GM18861 (cell line): ENCODE results near the gene OR8G5.
"Not testable (repeated sequence)": the region's sequence is repeated elsewhere in the genome, so short reads cannot be mapped to it uniquely, and the experiment has no call there.

Experiments used
- ATAC-seq: cut with Tn5 transposase; IDR thresholded peaks from one replicate; pipeline ENCODE4 v1.9.1; 2021; ENCODE audit not compliant: unreplicated experiment

Gene OR8G5, protein sequence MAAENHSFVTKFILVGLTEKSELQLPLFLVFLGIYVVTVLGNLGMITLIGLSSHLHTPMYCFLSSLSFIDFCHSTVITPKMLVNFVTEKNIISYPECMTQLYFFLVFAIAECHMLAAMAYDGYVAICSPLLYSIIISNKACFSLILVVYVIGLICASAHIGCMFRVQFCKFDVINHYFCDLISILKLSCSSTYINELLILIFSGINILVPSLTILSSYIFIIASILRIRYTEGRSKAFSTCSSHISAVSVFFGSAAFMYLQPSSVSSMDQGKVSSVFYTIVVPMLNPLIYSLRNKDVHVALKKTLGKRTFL

GRCh38 chr11:124256076-124256475, at the start of gene OR8G5:
OR8G5 (plus strand) TSS chr11:124256376; CDS start chr11:124264932, 8,556 bp downstream.
- no peak for ATAC-seq

GRCh38 chr11:124207102-124207792, 48.9 kb upstream of the OR8G5 start:
- ATAC-seq = no peak

DNA sequence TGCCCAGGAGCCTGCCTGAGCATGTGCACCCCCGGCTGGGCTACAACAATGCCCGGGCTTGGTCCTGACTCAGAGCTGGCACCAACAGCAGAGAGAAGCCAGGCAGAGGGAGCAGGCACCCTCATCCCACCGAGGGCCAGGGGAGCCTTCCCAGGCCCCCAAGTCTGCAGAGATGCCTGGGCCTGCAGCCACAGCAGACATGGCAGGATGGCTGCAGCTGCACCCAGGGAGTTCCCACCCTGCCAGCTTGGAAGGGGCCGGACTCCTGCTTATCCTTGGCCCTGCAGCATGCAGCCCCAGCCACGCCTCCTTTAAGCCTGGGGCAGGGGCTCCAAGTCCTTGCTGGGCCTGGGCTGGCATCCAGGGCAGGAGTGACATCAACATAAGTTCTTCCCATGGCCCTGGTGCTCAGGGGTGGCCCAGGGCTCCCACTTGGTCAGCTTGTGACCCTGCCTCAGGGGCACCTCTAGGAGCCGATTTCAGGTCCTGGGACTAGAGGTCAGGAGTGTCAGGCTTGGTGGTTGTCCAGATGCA, 46.3 kb upstream of the OR8G5 start:
- ATAC-seq = no peak

DNA sequence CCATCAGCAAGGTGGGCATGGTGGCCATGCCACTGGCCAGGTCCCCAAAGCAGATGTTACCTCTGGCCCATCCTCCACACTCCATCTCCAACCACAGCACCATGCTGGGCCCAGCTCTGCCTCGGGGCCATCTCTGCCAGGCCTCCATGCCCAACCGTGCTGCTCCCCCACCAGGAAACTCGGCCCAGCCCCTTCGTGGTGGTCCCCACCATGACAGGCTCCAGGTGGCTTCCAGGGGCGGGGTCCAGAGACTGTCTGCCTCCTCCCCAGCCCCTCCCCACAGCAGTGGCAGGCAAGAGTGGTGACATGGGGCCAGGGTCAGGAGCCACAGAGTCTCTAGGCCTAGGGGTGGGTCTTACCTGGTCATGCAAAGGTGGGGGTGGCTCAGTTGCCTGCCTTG, 45.8 kb upstream of the OR8G5 start:
- ATAC-seq = no peak

DNA sequence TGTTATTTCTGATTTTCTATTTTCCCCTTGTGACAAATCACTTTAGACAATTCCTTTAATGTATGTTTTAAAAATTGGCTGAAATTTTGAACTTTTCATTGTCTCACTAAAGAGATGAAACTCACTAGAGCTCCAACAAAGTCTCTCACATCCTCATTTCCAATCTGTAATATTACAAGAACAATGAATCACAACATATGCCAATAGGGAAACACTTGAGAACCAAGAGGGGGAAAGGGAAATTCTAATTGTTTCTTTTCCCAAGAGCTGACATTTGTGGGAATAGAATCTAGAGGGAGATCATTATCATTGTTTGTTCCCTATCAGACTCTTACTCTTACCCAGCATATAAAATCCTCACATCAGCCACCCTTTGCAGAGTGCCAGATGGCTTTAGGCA, 44.9 kb upstream of the OR8G5 start:
- ATAC-seq = no peak

DNA sequence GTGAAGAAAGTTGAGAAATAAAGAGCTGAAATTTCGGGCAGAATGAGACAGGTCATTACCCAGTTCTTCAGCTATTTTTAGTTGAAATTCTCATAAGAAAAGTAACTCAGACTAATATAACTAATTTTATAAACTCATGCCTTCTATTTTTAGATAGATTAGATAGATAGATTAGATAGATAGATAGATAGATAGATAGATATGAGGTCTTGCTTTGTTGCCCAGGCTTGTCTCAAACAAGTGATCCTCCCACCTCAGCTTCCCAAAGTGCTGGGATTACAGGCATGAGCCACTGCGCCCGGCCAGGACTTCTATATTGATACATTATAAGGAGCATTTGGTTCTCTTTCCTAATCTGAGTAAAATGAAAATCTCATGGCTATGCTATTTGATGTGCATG, 42.1 kb upstream of the OR8G5 start:
- ATAC-seq = no peak

DNA sequence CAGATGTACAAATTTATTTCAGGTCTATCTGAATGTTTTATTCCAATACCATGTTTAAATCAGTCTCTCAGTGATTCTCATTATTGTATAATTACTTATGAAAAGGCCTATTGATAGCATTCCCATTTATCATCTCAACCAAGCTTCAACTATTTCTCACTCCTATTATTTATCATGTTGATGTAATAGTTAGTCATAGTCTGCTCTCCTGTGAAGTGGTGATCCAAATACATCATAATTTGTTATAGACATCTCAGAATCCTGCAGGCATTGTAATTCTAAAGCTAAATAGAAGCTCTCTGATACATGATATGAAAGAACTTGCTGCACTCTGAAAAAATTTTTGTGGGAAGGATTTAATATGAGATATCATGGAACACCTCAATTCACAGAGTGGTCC, 37.0 kb upstream of the OR8G5 start:
- no peak for ATAC-seq

DNA sequence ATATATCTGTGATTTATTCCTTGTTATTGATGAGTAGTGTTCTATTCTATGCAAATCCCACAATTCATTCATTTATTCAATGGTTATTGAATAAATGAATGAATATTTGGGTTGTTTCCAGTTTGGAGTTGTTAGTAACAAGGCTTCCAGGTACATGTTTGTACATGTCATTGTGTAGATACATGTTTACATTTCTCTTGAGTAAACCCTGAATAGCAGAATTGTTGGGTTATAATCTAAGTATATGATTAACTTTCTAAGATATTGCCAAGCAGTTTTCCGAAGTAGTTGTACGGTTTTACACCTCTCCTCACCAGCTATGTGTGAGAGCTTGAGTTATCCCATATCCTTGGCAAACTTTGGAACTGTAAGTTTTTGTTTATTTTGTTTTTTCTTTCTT, 33.8 kb upstream of the OR8G5 start:
- ATAC-seq = no peak

DNA sequence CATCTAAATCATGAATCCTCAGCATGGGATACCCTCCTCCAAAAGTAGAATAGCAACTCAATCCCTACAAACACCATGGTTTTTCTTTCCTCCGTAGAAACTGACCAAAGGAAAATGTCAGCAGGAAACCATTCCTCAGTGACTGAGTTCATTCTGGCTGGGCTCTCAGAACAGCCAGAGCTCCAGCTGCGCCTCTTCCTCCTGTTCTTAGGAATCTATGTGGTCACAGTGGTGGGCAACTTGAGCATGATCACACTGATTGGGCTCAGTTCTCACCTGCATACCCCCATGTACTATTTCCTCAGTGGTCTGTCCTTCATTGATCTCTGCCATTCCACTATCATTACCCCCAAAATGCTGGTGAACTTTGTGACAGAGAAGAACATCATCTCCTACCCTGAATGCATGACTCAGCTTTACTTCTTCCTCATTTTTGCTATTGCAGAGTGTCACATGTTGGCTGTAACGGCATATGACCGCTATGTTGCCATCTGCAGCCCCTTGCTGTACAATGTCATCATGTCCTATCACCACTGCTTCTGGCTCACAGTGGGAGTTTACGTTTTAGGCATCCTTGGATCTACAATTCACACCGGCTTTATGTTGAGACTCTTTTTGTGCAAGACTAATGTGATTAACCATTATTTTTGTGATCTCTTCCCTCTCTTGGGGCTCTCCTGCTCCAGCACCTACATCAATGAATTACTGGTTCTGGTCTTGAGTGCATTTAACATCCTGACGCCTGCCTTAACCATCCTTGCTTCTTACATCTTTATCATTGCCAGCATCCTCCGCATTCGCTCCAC, 31.4 kb upstream of the OR8G5 start:
- not testable (repeated sequence) for ATAC-seq

DNA sequence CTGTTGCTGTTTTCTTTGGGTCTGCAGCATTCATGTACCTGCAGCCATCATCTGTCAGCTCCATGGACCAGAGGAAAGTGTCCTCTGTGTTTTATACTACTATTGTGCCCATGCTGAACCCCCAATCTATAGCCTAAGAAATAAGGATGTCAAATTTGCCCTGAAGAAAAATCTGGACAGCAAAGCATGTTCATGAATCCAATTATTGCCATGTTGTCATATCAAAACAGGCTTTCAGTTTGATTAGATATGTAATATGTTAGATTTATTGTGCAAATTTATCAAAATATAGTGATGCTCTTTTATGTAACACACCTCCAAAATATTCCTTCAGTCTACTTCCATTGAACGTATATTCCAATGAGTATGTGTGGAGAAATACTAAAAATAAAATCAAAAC, 30.7 kb upstream of the OR8G5 start:
- ATAC-seq = no peak

GRCh38 chr11:124233376-124233775, 22.8 kb upstream of the OR8G5 start:
- ATAC-seq = no peak

DNA sequence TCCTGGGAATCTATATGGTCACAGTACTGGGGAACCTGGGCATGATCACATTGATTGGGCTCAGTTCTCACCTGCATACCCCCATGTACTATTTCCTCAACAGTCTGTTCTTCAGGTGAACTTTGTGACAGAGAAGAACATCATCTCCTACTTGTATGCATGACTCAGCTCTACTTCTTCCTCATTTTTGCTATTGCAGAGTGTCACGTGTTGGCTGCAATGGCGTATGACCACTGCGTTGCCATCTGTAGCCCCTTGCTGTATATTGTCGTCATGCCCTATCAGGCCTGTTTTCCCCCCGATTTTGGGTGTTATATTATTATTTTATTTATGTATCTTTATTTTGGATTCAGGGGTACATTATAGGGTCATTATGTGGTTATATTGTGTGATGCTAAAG, 17.7 kb upstream of the OR8G5 start:
- ATAC-seq = no peak

DNA sequence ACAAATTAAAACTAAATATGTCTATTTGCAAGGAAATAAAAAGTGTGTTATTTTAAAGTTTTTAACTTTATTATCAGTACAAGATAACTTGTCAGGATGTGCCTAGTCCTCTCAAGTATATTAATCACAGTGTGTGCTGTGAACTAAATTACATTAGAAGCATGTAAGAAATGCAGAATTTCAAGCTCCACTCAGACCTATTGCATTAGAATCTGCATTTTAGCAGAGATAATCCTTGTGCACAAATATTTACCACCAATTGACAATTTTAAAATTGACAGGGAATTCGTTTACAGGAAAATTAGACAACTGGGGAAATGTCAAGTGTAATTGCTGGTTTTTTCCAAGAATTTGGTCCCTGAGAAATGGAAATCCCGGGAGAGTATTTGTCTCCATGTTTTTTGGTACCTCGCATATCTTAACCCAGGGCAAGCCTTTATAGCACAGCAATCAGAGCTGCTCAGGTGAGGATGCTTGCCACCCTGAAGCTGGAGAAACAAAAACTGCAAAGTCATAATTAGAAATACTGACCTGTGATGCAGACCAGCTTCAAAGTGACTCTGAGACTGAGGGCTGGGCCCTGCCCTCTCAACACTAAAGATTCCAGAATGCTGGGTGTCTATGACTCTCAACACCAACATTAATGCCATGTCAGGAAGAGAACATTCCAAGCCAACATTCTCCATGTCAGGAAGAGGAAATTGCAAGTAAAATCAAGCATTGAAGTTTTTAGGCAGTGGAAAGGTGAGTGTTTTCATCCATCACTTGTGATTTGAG, 15.4 kb upstream of the OR8G5 start, which contains the start of gene OR8G1:
Gene OR8G1 (plus strand): TSS at position 475 of the 777 bp plus-strand sequence. CDS start 8,581 bp downstream, outside the sequence.
- ATAC-seq = no peak

DNA sequence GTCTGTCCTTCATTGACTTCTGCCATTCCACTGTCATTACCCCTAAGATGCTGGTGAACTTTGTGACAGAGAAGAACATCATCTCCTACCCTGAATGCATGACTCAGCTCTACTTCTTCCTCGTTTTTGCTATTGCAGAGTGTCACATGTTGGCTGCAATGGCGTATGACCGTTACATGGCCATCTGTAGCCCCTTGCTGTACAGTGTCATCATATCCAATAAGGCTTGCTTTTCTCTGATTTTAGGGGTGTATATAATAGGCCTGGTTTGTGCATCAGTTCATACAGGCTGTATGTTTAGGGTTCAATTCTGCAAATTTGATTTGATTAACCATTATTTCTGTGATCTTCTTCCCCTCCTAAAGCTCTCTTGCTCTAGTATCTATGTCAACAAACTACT, 6.3 kb upstream of the OR8G5 start:
- not testable (repeated sequence) for ATAC-seq

GRCh38 chr11:124265041-124265440, 8.9 kb downstream of the OR8G5 start:
- not testable (repeated sequence) for ATAC-seq

- ATAC-seq = not testable (repeated sequence)
These were observed 14.7 kb downstream of the OR8G5 start for GRCh38 chr11:124270886-124271285.

GRCh38 chr11:124274000-124274399, 17.8 kb downstream of the OR8G5 start:
- no peak for ATAC-seq

- no peak for ATAC-seq
These were observed 19.9 kb downstream of the OR8G5 start for GRCh38 chr11:124276081-124276480.

- no peak for ATAC-seq
These were observed 21.0 kb downstream of the OR8G5 start for GRCh38 chr11:124277207-124277606.

GRCh38 chr11:124277804-124278203, 21.6 kb downstream of the OR8G5 start:
- ATAC-seq = no peak

- no peak for ATAC-seq
These were observed 22.1 kb downstream of the OR8G5 start for GRCh38 chr11:124278261-124278660.
